HG03521 (cell line): ENCODE data around the gene ATG10.

Experiments used
- ATAC-seq: cut with Tn5 transposase; IDR thresholded peaks from one replicate; pipeline ENCODE4 v1.9.1; 2021; ENCODE audit warnings: mild to moderate bottlenecking, moderate library complexity; ENCODE audit not compliant: unreplicated experiment

ATG10 gene

GRCh38 chr5:82301190-82301589 lies 329.4 kb downstream of the ATG10 start:
- ATAC-seq, result no peak
